Gastroesophageal sphincter (tissue), 4 donors: ENCODE data around the gene ZCCHC4. TPM values are rescaled to one million over a fixed set of nuclear protein-coding genes. Genes with fewer than 3 reads are reported as not detected.

ENCODE experiments used
- ATAC-seq: fragments of 150-250 bp; one replicate; pipeline ENCODE4 v1.9.1; 2016; ENCODE audit warnings: mild to moderate bottlenecking, moderate library complexity
- H3K27ac ChIP-seq, 4 donors: fragments of 200-600 bp; sonication (generic) in 3 of 4; 1 replicate in 3 of 4; 2 replicates in 1 of 4; pipeline ENCODE4 v1.5.1; 2016 to 2019
- H3K27me3 ChIP-seq: fragments of 200-600 bp; sonication (generic); one replicate; pipeline ENCODE4 v1.5.1; 2019
- H3K36me3 ChIP-seq, 2 donors: fragments of 200-600 bp; sonication (generic); one replicate each; pipeline ENCODE4 v1.5.1; 2019; ENCODE audit warnings: control low read depth in 1 of 2
- H3K4me1 ChIP-seq, 3 donors: fragments of 200-600 bp; sonication (generic); 1 replicate in 2 of 3; 2 replicates in 1 of 3; pipeline ENCODE4 v1.5.1; 2016 to 2019; ENCODE audit warnings: control low read depth in 2 of 3
- H3K4me3 ChIP-seq, 2 donors: fragments of 200-600 bp; sonication (generic); one replicate each; pipeline ENCODE4 v1.5.1; 2019; ENCODE audit warnings: mild to moderate bottlenecking in 1 of 2, moderate library complexity in 1 of 2
- H3K9me3 ChIP-seq, 3 donors: fragments of 200-600 bp; sonication (generic); one replicate each; pipeline ENCODE4 v1.5.1; 2017 to 2019; ENCODE audit warnings: control low read depth in 2 of 3
- EP300 ChIP-seq: sonication (generic); formaldehyde crosslinking; IDR thresholded peaks from one replicate; pipeline ENCODE4 v1.6.1; 2017; ENCODE audit warnings: antibody characterized with exemption, mild to moderate bottlenecking
- POLR2A ChIP-seq, 2 donors: fragments of 450-650 bp; IDR thresholded peaks; one replicate each; pipeline ENCODE4 v1.6.1; 2017; ENCODE audit warnings: antibody characterized with exemption in 2 of 2, mild to moderate bottlenecking in 2 of 2, moderate library complexity in 1 of 2
- POLR2AphosphoS5 ChIP-seq: sonication (generic); formaldehyde crosslinking; IDR thresholded peaks from one replicate; pipeline ENCODE4 v1.6.1; 2017; ENCODE audit warnings: antibody characterized with exemption
- WGBS, 2 donors: methylation state at CpG; one replicate each; pipeline ENCODE4 v1.1.5; 2018; ENCODE audit warnings: low coverage in 1 of 2; 5-methylcytosine and 5-hydroxymethylcytosine counted together
- total RNA-seq, 4 donors: library from RNA; depleted of rRNA; stranded (reverse); fragments of >200 nt; gene quantifications; one replicate each; pipeline ENCODE4 v1.1.0, GENCODE V29; 2016
- TF ChIP-seq, protein P1 (sequence below), 4 experiments: fragments of 200-600 bp in 2 of 4; fragments of 450-650 bp in 2 of 4; sonication (generic) in 1 of 4; IDR thresholded peaks; one replicate each; pipeline ENCODE4 v1.5.1; 2017 to 2019; ENCODE audit warnings: antibody characterized with exemption in 4 of 4, mild to moderate bottlenecking in 2 of 4, moderate library complexity in 2 of 4

ZCCHC4 gene
- total RNA-seq, 4 donors from 2014 or later, result 9.5 to 15.3 (median 11.5) TPM

DNA sequence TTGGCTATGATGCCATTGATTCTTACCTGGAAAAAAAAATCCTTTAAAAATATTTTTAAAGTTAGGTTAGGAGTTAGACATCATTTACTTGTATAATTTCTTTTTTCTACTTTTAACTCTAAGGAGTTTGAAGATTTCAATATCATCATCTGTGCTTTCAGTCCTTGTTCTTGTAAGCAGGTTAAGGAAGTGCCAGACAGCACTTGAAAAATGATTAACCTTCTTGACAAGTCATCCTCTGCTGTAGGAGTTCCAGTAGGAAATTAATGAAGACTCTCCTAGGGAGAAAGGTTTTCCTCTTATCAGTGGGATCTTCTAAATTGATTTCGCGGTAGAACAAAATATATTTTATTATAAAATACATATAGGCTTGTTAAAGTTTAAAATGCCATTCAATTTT lies 35.4 kb downstream of the ZCCHC4 start:
- peaks cover 0 to 41% of the 10 kb centered on the region in 2 donors for H3K36me3 ChIP-seq
- no peak for ATAC-seq
- H3K27me3 ChIP-seq, result no peaks in the 10 kb centered on the region
- no peak overlapping the region for H3K4me3 ChIP-seq
- H3K4me1 ChIP-seq, result no peaks in the 10 kb centered on the region
- H3K9me3 ChIP-seq, result no peaks in the 10 kb centered on the region
- TF ChIP-seq EP300 (no peak), POLR2AphosphoS5 (no peak), POLR2A (IDR thresholded peaks at IDR 0.05) (no peak)
- TF ChIP-seq, protein P1, sequence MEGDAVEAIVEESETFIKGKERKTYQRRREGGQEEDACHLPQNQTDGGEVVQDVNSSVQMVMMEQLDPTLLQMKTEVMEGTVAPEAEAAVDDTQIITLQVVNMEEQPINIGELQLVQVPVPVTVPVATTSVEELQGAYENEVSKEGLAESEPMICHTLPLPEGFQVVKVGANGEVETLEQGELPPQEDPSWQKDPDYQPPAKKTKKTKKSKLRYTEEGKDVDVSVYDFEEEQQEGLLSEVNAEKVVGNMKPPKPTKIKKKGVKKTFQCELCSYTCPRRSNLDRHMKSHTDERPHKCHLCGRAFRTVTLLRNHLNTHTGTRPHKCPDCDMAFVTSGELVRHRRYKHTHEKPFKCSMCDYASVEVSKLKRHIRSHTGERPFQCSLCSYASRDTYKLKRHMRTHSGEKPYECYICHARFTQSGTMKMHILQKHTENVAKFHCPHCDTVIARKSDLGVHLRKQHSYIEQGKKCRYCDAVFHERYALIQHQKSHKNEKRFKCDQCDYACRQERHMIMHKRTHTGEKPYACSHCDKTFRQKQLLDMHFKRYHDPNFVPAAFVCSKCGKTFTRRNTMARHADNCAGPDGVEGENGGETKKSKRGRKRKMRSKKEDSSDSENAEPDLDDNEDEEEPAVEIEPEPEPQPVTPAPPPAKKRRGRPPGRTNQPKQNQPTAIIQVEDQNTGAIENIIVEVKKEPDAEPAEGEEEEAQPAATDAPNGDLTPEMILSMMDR (IDR thresholded peaks at IDR 0.05), result no peak
- no peak overlapping the region for H3K27ac ChIP-seq
- WGBS, 2 donors, result 97 to 100% methylated on average over 2 of the region's 2 CpGs

- peaks cover 0 to 41% of the 10 kb centered on the region in 2 donors for H3K36me3 ChIP-seq
- no peak for ATAC-seq
- H3K27me3 ChIP-seq, result no peaks in the 10 kb centered on the region
- TF ChIP-seq, protein P1 (IDR thresholded peaks at IDR 0.05), result no peak
- TF ChIP-seq POLR2AphosphoS5 (no peak), POLR2A (IDR thresholded peaks at IDR 0.05) (no peak), EP300 (no peak)
- H3K4me1 ChIP-seq, result no peaks in the 10 kb centered on the region
- H3K4me3 ChIP-seq, result no peak overlapping the region
- no peaks in the 10 kb centered on the region for H3K9me3 ChIP-seq
- WGBS, 2 donors, result 88 to 89% methylated on average over 2 of the region's 2 CpGs
- no peak overlapping the region for H3K27ac ChIP-seq
Observed at GRCh38 chr4:25350561-25350960, 38.0 kb downstream of the ZCCHC4 start.

DNA sequence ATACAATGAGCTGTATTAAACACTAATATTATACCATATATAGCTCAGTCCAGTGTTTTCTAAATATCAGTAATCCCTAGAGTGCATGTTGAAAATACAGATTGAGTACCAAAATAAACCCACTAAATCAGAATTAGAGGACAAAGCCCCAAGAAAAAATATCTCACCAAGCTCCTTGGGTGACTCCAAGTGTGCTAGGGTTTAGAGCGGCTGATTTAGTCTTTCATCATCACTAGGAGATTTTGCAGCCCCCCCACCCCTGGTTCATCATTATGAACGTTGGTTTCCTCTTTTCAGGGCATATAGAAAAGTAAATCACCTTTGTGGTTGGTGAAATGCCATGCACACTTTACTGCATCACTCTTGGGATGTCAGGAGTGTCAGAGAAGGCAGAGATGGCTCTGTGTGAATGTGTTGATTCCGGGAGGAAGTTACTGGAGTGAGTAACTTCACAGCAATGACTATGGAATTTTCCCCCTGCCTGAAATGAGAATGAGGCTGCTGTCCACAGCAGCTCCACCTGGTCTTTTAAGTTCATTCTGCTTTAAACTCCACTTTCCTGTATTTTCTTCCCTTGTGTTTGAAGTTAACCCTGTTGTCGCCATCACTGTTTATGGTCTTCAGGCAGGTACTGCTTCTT lies 39.3 kb downstream of the ZCCHC4 start:
- no peak for TF ChIP-seq EP300
- TF ChIP-seq, protein P1 (IDR thresholded peaks at IDR 0.05), result no peak
- TF ChIP-seq POLR2A (IDR thresholded peaks at IDR 0.05), result no peak
- no peak for TF ChIP-seq POLR2AphosphoS5
- Histone ChIP-seq H3K27me3 (no peaks in the 10 kb centered on the region), H3K4me1 (no peaks in the 10 kb centered on the region), H3K9me3 (no peaks in the 10 kb centered on the region), H3K4me3 (no peak overlapping the region), H3K27ac (no peak overlapping the region), H3K36me3 (peaks cover 0 to 40% of the 10 kb centered on the region in 2 donors)
- 81 to 90% methylated on average over 3 to 4 of the region's 4 CpGs for WGBS, 2 donors
- no peak for ATAC-seq

GRCh38 chr4:25356068-25356467 lies 43.5 kb downstream of the ZCCHC4 start:
- 93 to 100% methylated on average over 2 of the region's 2 CpGs for WGBS, 2 donors
- Histone ChIP-seq H3K4me1 (no peaks in the 10 kb centered on the region), H3K27me3 (no peaks in the 10 kb centered on the region), H3K4me3 (no peak overlapping the region), H3K27ac (no peak overlapping the region), H3K36me3 (peaks cover 0 to 36% of the 10 kb centered on the region in 2 donors), H3K9me3 (no peaks in the 10 kb centered on the region)
- ATAC-seq, result no peak
- TF ChIP-seq POLR2A (IDR thresholded peaks at IDR 0.05) (no peak), EP300 (no peak), POLR2AphosphoS5 (no peak)
- TF ChIP-seq, protein P1 (IDR thresholded peaks at IDR 0.05), result no peak

DNA sequence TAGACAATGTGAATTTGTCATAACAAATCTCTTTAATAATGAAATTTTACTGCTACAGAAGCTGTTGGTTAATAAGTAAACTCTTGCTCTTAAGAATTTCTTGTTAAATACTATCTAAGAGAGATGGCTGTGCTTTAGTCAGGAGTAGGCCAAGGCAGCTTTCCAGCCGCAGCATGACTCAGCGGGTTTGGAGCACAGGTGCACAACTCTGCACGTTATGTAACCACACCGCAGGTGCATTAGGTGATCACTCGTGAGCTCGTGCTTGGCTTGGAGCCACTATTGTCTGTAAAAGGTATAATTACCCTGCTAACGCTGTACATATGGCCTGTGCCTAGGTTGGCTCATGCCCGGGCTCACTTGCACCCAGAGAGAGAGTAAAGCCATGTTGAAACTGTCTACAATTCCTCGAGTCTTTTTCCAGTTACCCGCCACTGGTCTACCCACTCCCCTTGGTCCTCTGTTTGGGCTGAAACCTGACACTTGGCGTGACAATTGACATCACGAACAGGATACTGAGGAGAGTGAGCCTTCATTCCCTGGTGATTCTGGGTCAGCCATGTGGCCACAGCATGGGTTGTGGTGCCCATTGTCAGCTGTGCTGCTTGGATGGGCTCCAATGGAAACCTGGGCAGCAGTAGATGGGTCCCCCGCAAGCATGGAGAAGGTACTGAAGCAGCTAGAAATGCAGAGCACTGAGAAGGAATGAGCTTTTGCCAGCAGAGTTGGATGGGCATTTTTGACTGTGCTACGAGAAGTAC lies 46.1 kb downstream of the ZCCHC4 start:
- Histone ChIP-seq H3K36me3 (peaks cover 0 to 40% of the 10 kb centered on the region in 2 donors), H3K27ac (no peak overlapping the region), H3K4me3 (no peak overlapping the region), H3K27me3 (no peaks in the 10 kb centered on the region), H3K9me3 (no peaks in the 10 kb centered on the region), H3K4me1 (no peaks in the 10 kb centered on the region)
- no peak for ATAC-seq
- 86 to 97% methylated on average over 7 to 8 of the region's 14 CpGs for WGBS, 2 donors
- TF ChIP-seq POLR2AphosphoS5, result no peak
- no peak for TF ChIP-seq POLR2A (IDR thresholded peaks at IDR 0.05)
- TF ChIP-seq, protein P1 (IDR thresholded peaks at IDR 0.05), result no peak
- TF ChIP-seq EP300, result no peak
